SK-N-SH treated with all-trans-retinoic acid at 6 μM for 48 hours (cell line): ENCODE measurements around the gene GVQW3.
A peak's percentile ranks its signal among the peaks of the same experiment; 100 is the strongest.

Experiments used
- ATAC-seq: fragments of 200-7000 bp; cut with Tn5 transposase; 3 replicates; pipeline ENCODE4 v1.9.1; 2020; ENCODE audit warnings: mild to moderate bottlenecking, moderate library complexity
- ARNTL ChIP-seq: fragments of 450-650 bp; formaldehyde crosslinking; IDR thresholded peaks from 2 replicates; pipeline ENCODE4 v1.5.0; 2020; ENCODE audit warnings: low read depth, mild to moderate bottlenecking, moderate library complexity, borderline replicate concordance
- BACH2 ChIP-seq: fragments of 250-450 bp; sonication (Bioruptor Pico); IDR thresholded peaks from 2 replicates; pipeline ENCODE4 v1.9.0; 2021; ENCODE audit warnings: mild to moderate bottlenecking, borderline replicate concordance
- CREB5 ChIP-seq: fragments of 250-450 bp; sonication (Bioruptor Pico); IDR thresholded peaks from 2 replicates; pipeline ENCODE4 v1.5.1; 2020; ENCODE audit warnings: low read depth, mild to moderate bottlenecking, moderate library complexity
- CSDC2 ChIP-seq: fragments of 250-450 bp; sonication (Bioruptor Pico); IDR thresholded peaks from 2 replicates; pipeline ENCODE4 v1.5.0; 2020; ENCODE audit warnings: mild to moderate bottlenecking, moderate library complexity
- CSRNP3 ChIP-seq: fragments of 250-450 bp; sonication (Bioruptor Pico); IDR thresholded peaks from 2 replicates; pipeline ENCODE4 v1.5.1; 2021; ENCODE audit warnings: mild to moderate bottlenecking, moderate library complexity
- ESRRG ChIP-seq: fragments of 250-450 bp; sonication (Bioruptor Pico); IDR thresholded peaks from 2 replicates; pipeline ENCODE4 v1.6.1; 2021; ENCODE audit warnings: mild to moderate bottlenecking
- GLIS3 ChIP-seq: fragments of 250-450 bp; sonication (Bioruptor Pico); IDR thresholded peaks from 2 replicates; pipeline ENCODE4 v1.5.0; 2020; ENCODE audit warnings: mild to moderate bottlenecking, moderate library complexity
- ISL1 ChIP-seq: fragments of 250-450 bp; sonication (Bioruptor Pico); IDR thresholded peaks from 2 replicates; pipeline ENCODE4 v2.1.2; 2022; ENCODE audit warnings: mild to moderate bottlenecking, moderate library complexity
- OSR1 ChIP-seq: fragments of 250-450 bp; sonication (Bioruptor Pico); IDR thresholded peaks from 2 replicates; pipeline ENCODE4 v1.8.0; 2022; ENCODE audit warnings: moderate library complexity, mild to moderate bottlenecking, inconsistent platforms
- PPARA ChIP-seq: fragments of 250-450 bp; sonication (Bioruptor Pico); IDR thresholded peaks from 2 replicates; pipeline ENCODE4 v1.5.0; 2020; ENCODE audit warnings: mild to moderate bottlenecking, borderline replicate concordance
- RARB ChIP-seq: fragments of 250-450 bp; sonication (Bioruptor Pico); IDR thresholded peaks from 2 replicates; pipeline ENCODE4 v1.8.0; 2021; ENCODE audit warnings: mild to moderate bottlenecking, moderate library complexity
- SNAI2 ChIP-seq: fragments of 250-450 bp; sonication (Bioruptor Pico); IDR thresholded peaks from 2 replicates; pipeline ENCODE4 v1.5.0; 2020; ENCODE audit warnings: mild to moderate bottlenecking, moderate library complexity
- TCF4 ChIP-seq: fragments of 250-450 bp; sonication (Bioruptor Pico); IDR thresholded peaks from 2 replicates; pipeline ENCODE4 v1.8.0; 2021; ENCODE audit warnings: mild to moderate bottlenecking, moderate library complexity, borderline replicate concordance
- TOX ChIP-seq: fragments of 250-450 bp; sonication (Bioruptor Pico); IDR thresholded peaks from 2 replicates; pipeline ENCODE4 v1.8.0; 2021; ENCODE audit warnings: mild to moderate bottlenecking, moderate library complexity, borderline replicate concordance
- ZC3H10 ChIP-seq: fragments of 250-450 bp; sonication (Bioruptor Pico); IDR thresholded peaks from 2 replicates; pipeline ENCODE4 v1.5.1; 2021; ENCODE audit warnings: mild to moderate bottlenecking, moderate library complexity
- ZFP3 ChIP-seq: fragments of 250-450 bp; sonication (Bioruptor Pico); IDR thresholded peaks from 2 replicates; pipeline ENCODE4 v1.5.0; 2020; ENCODE audit warnings: mild to moderate bottlenecking, moderate library complexity
- ZNF565 ChIP-seq: fragments of 450-650 bp; formaldehyde crosslinking; conservative IDR thresholded peaks from 2 replicates; pipeline ENCODE4 v1.5.0; 2020; ENCODE audit warnings: low read depth, mild to moderate bottlenecking, moderate library complexity
- ZNF70 ChIP-seq: fragments of 450-650 bp; formaldehyde crosslinking; IDR thresholded peaks from 2 replicates; pipeline ENCODE4 v1.5.0; 2020; ENCODE audit warnings: mild to moderate bottlenecking, moderate library complexity
- ZNF8 ChIP-seq: fragments of 450-650 bp; formaldehyde crosslinking; IDR thresholded peaks from 2 replicates; pipeline ENCODE4 v1.5.0; 2020; ENCODE audit warnings: mild to moderate bottlenecking, moderate library complexity
- TF ChIP-seq, protein P1 (sequence below): fragments of 250-450 bp; sonication (Bioruptor Pico); IDR thresholded peaks from 2 replicates; pipeline ENCODE4 v1.5.0; 2020; ENCODE audit warnings: mild to moderate bottlenecking, moderate library complexity
- TF ChIP-seq, protein P2 (sequence below): fragments of 250-450 bp; sonication (Bioruptor Pico); IDR thresholded peaks from 2 replicates; pipeline ENCODE4 v1.8.0; 2020; ENCODE audit warnings: mild to moderate bottlenecking, moderate library complexity, borderline replicate concordance

Gene GVQW3

GRCh38 chr11:76392870-76393269 is 11.7 kb downstream of the GVQW3 start:
- no peak for ATAC-seq

GRCh38 chr11:76394411-76394810 is 13.3 kb downstream of the GVQW3 start:
- no peak for ATAC-seq
- no peak for TF ChIP-seq ESRRG (CRISPR knock-in tag)
- peak; percentile 27; the same call in 1 of the 2 replicates for TF ChIP-seq ZNF8 (CRISPR knock-in tag)
- no peak for TF ChIP-seq ARNTL (CRISPR knock-in tag)

More at GRCh38 chr11:76392870-76393269, 11.7 kb downstream of the GVQW3 start:
- TF ChIP-seq TOX (CRISPR knock-in tag), result no peak
- TF ChIP-seq TCF4 (CRISPR knock-in tag), result no peak

DNA sequence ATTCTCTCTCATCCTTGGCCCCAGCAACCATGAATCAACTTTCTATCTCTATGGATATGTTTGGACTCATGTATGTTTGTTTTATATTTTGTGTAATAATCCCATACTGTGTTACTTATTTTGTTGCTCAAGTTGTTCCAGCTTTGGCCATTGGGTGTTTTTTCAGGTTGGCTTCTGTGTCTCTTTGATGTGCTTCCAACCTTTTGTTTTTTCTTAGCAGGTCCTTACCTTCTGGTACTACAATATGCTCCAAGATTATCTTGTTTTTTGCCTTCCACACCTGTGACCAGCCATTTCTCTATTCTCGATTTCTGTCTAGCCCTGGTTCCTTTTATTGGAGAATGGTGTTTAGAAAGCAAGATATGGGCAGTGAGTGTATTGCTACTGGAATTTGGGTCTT is 14.2 kb downstream of the GVQW3 start:
- TF ChIP-seq ZNF565 (CRISPR knock-in tag) (no peak), SNAI2 (CRISPR knock-in tag) (no peak), ESRRG (CRISPR knock-in tag) (no peak), ZNF70 (CRISPR knock-in tag) (no peak), GLIS3 (CRISPR knock-in tag) (no peak), ZC3H10 (CRISPR knock-in tag) (no peak), ZFP3 (CRISPR knock-in tag) (no peak), CSRNP3 (CRISPR knock-in tag) (no peak), OSR1 (CRISPR knock-in tag) (no peak), RARB (CRISPR knock-in tag) (no peak)
- TF ChIP-seq, protein P1, sequence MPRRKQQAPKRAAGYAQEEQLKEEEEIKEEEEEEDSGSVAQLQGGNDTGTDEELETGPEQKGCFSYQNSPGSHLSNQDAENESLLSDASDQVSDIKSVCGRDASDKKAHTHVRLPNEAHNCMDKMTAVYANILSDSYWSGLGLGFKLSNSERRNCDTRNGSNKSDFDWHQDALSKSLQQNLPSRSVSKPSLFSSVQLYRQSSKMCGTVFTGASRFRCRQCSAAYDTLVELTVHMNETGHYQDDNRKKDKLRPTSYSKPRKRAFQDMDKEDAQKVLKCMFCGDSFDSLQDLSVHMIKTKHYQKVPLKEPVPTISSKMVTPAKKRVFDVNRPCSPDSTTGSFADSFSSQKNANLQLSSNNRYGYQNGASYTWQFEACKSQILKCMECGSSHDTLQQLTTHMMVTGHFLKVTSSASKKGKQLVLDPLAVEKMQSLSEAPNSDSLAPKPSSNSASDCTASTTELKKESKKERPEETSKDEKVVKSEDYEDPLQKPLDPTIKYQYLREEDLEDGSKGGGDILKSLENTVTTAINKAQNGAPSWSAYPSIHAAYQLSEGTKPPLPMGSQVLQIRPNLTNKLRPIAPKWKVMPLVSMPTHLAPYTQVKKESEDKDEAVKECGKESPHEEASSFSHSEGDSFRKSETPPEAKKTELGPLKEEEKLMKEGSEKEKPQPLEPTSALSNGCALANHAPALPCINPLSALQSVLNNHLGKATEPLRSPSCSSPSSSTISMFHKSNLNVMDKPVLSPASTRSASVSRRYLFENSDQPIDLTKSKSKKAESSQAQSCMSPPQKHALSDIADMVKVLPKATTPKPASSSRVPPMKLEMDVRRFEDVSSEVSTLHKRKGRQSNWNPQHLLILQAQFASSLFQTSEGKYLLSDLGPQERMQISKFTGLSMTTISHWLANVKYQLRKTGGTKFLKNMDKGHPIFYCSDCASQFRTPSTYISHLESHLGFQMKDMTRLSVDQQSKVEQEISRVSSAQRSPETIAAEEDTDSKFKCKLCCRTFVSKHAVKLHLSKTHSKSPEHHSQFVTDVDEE, result no peak
- no peak for ATAC-seq

- ATAC-seq, result no peak
- TF ChIP-seq, protein P1, result no peak
- no peak for TF ChIP-seq ZNF565 (CRISPR knock-in tag)
- TF ChIP-seq ARNTL (CRISPR knock-in tag), result no peak
- no peak for TF ChIP-seq CREB5 (CRISPR knock-in tag)
- TF ChIP-seq, protein P2, sequence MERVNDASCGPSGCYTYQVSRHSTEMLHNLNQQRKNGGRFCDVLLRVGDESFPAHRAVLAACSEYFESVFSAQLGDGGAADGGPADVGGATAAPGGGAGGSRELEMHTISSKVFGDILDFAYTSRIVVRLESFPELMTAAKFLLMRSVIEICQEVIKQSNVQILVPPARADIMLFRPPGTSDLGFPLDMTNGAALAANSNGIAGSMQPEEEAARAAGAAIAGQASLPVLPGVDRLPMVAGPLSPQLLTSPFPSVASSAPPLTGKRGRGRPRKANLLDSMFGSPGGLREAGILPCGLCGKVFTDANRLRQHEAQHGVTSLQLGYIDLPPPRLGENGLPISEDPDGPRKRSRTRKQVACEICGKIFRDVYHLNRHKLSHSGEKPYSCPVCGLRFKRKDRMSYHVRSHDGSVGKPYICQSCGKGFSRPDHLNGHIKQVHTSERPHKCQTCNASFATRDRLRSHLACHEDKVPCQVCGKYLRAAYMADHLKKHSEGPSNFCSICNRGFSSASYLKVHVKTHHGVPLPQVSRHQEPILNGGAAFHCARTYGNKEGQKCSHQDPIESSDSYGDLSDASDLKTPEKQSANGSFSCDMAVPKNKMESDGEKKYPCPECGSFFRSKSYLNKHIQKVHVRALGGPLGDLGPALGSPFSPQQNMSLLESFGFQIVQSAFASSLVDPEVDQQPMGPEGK (CRISPR knock-in tag), result no peak
- no peak for TF ChIP-seq TOX (CRISPR knock-in tag)
- TF ChIP-seq TCF4 (CRISPR knock-in tag), result no peak
- no peak for TF ChIP-seq CSDC2 (CRISPR knock-in tag)
- no peak for TF ChIP-seq BACH2
- TF ChIP-seq ISL1 (CRISPR knock-in tag), result no peak
- TF ChIP-seq GLIS3 (CRISPR knock-in tag), result no peak
- TF ChIP-seq ZNF8 (CRISPR knock-in tag), result no peak
- TF ChIP-seq PPARA (CRISPR knock-in tag), result no peak
These were observed 16.3 kb downstream of the GVQW3 start for GRCh38 chr11:76397383-76397782.
